NCI-H226 (cell line): ENCODE data around the gene DNAJC13.
"Not testable (repeated sequence)": the region's sequence is repeated elsewhere in the genome, so short reads cannot be mapped to it uniquely, and the experiment has no call there.

ENCODE experiments used
- DNase-seq: peaks from one replicate; pipeline ENCODE4 v3.0.0-alpha.2; 2015

Gene DNAJC13

GRCh38 chr3:132416807-132417694 lies at the start of gene DNAJC13:
Gene DNAJC13, plus strand, starts transcription at chr3:132417502. Its CDS starts 17,049 bp downstream, at chr3:132434551.
- DNase-seq: peak; percentile 77

DNA sequence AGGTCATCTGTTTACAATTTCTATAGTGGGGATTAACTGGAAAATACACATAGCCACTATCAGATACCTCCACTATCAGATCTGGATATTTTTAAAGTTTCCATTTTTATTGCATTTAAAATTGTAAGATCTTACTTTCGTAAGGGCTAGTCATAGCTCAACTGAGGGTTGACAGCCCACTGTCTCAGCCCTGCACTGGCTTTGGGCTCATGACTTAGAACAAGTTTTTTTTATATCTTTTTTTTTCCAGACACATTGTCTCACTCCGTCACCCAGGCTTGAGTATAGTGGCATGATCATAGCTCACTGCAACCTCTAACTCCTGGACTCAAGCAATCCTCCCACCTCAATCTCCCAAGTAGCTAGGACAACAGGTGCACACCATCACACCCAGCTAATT lies 48.8 kb upstream of the DNAJC13 start:
- DNase-seq: no peak

DNA sequence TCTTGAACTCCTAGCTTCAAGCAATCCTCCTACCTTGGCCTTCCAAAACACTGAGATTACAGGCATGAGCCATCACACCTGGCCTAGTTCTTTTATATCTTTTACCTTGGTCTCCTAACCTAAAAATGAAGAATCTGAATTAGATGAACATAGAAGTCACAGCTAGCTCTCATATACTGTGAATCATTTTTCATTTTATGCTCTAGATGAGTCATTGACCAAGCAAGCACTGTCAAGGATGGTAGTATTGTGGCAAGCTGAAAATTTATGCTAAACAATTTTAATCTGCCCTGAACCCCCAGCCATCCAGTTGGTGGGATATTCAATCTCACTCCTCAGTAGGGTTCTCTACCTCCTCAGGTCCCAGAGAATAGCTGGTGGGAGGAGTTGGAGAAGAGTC lies 48.3 kb upstream of the DNAJC13 start:
- DNase-seq: no peak

DNA sequence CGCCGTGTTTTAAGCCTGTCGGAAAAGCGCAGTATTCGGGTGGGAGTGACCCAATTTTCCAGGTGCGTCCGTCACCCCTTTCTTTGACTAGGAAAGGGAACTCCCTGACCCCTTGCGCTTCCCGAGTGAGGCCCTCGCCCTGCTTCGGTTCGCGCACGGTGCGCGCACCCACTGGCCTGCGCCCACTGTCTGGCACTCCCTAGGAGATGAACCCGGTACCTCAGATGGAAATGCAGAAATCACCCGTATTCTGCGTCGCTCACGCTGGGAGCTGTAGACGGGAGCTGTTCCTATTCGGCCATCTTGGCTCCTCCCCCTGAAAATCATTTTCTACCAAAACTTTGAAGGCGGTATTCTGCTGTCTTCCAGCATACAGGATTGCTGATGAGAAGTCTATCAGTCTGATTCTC lies 40.4 kb upstream of the DNAJC13 start:
- DNase-seq: not testable (repeated sequence)

DNA sequence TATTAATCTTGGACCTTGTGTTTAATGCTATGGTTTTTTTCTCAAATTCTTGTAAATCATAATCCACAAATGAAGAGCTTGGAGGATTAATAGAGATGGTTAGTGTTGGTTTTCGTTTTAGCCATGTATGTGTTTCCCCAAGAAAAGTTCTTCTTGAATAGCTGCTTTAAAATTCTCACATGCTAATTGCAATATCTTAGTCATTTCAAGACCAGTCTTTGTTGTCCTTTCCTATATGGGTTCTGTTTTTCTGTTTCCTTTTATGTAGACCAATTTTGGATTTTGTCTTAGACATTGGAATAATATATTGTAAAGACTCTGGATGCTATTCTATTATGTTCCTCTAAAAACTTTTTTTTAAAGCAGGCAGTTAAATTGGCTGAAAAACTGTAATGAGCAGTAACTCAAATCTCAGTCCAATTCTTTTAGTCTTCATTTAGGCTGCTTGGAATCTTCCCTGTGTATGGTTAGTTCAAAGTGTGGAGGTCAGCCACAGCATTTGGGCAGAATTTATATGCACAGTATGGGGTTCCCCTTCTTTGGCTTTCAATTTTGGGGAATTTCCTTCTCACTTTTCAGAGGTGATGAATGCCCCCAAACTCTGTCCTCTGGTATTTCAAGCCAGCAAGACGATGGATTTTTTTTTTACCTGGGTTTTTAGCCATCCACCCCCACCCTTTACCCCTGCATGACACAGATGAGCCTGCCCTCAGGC lies 39.1 kb upstream of the DNAJC13 start:
- no peak for DNase-seq

DNA sequence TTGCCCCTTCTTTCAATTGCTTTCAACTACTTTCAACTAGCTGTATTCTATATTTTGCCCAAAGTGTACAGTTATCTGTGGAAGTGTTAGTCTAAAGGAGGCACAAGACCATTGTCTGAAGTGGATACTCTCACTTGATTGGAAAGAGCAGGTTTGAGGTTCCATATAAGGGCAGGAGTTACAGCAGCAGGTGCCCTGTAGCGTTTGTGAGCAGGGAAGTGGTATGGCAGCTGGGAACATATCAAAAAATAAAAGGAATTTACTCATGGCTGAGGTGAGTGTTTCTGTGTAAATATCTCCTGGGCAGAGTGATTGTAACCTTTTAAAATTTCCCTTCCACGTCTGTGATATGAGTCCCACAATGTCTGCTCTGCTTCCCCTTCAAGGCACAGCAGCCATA lies 38.5 kb upstream of the DNAJC13 start:
- DNase-seq: no peak

DNA sequence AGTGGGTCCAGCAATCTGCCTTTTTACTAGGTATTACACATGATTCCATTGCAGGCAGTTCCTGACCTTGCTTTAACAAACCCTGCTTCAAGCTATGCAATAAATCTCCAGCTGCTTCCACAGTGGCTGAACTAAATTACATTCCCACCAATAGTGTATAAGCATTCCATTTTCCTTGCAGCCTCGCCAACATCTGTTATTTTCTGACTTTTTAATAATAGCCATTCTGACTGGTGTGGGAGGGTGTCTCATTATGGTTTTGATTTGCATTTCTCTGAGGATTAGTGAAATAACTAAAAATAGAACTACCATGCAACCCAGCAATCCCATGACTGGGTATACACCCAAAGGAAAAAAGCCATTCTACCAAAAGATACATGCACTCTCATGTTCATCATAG lies 36.4 kb upstream of the DNAJC13 start:
- DNase-seq: no peak

GRCh38 chr3:132381348-132381944 lies 35.9 kb upstream of the DNAJC13 start:
- DNase-seq: no peak

DNA sequence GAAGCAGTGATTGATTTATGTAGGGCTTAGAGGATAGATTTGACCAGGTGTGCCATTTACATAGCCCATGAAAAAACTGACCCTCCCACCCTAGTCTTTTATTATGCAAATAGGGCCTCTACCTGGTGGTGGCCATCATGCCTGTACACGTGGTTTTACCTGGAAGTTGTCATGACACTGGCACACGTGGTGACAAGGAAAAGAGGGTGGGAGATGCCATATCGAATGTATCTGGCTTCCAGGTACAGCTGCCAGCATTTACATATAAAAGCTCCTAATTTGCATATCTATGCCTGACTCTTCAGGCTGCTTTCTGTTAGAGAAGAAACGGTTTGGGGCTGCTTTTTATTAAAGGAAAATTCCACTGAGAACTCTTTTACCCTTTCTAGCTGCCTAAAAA lies 35.0 kb upstream of the DNAJC13 start:
- DNase-seq: no peak

DNA sequence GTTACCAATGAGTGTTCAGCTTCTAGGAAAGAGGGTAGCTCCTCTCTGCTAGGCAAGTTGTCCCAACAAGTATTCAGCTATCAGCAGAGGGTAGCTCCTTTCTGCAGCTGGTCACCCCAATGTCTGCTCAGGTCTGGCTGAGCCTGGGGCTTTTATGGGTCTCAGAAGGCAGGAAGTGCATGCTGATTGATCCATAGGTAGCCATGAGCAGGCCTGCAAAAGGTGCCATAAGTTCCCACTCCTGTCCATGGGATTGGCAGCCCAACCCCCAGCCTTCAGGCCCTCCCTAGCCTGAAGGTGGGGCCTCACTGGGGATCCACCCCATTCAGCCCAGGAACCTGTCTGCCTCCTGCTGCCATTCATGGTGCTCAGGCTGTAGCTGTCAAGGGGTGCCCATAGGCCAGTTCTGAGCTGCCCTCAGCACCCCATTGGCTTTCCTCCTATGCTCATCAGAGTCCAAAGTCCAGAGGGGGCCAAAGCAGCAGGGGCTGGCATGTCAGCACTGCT lies 34.6 kb upstream of the DNAJC13 start:
- no peak for DNase-seq

- no peak for DNase-seq
These were observed 31.0 kb upstream of the DNAJC13 start for GRCh38 chr3:132386259-132386658.

- not testable (repeated sequence) for DNase-seq
These were observed 24.6 kb upstream of the DNAJC13 start for GRCh38 chr3:132392675-132393074.

- no peak for DNase-seq
These were observed 23.0 kb upstream of the DNAJC13 start for GRCh38 chr3:132394320-132394719.

GRCh38 chr3:132395126-132395525 lies 22.2 kb upstream of the DNAJC13 start:
- DNase-seq: no peak

- no peak for DNase-seq
These were observed 21.0 kb upstream of the DNAJC13 start for GRCh38 chr3:132396255-132396654.

DNA sequence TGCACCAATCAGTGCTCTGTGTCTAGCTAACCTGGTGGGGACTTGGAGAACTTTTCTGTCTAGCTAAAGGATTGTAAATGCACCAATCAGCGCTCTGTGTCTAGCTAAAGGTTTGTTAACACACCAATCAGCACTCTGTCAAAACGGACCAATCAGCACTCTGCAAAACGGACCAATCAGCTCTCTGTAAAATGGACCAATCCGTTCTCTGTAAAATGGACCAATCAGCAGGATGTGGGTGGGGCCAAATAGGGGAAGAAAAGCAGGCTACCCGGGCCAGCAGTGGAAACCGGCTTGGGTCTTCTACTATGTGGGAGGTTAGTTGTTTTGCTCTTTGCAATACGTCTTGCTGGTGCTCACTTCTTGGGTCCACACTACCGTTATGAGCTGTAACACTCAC lies 20.5 kb upstream of the DNAJC13 start:
- not testable (repeated sequence) for DNase-seq

GRCh38 chr3:132399054-132399929 lies 18.0 kb upstream of the DNAJC13 start:
- peak; percentile 2 for DNase-seq

DNA sequence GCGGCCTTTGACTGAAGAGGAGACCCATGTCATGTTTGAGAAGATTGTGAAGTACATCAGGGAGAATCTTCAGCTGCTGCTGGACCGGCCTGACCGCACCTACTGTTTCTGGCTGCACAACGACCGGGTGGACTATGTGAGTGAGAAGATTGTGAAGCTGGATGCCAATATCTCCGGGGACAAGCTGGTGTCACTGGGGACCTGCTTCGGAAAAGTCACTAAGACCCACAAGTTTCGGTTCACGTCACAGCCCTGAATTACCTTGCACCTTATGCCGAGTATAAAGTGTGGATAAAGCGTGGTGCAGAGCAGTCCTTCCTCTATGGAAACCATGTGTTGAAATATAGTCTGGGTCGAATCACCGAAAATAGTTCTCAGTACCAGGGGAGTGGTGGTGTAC lies 16.0 kb upstream of the DNAJC13 start:
- DNase-seq: no peak

DNA sequence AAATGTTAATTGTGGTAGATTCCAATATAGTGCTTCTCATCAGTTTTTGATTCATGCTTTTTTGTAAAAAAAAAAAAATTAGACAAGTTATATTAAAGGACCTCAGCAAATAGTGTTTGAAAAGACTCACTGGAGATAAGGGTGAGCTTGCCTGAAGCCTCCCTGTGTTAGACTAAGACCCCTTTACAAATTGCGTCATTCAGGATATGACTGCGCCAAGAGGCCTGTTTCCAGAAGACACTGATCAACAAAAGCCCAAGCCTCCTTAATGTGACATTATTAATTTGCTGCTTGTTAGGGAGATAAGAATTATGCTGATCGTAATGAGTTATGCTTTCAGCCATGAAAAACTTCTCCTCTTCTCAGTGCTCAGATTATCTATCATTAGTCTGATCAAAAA lies 13.0 kb upstream of the DNAJC13 start:
- no peak for DNase-seq

GRCh38 chr3:132405188-132405587 lies 12.1 kb upstream of the DNAJC13 start:
- no peak for DNase-seq

DNA sequence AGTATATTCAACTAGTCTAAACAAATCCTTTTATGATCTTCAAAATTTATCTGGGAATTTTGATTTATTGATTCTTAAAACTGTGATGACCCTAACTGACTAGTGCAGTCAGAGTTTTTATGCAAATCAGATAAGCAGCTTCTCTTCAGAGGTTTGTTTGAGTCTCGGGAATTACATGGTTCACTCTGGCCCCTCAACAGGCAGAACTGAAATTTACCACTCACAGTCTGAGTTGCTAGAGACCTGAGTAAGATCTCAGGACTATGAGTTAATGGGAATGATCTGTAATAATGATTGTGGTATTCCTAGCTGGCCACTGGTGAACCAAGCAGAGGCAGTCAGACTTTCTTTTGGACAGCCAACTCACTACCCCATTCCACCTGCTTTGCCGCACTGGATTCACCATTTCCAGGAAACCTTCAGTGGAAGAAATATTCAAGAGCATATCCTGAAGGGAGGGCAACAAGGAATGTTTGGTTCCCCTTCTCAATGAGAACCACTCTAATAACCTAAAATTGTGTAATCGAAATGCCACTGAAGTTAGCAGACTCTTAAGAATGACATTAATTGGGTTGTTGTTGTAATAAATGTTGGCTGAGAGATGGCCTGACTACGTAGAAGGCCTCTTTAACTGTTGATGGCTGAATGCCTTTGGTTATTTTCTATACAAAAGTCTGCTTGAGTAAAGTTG lies 11.5 kb upstream of the DNAJC13 start:
- no peak for DNase-seq

DNA sequence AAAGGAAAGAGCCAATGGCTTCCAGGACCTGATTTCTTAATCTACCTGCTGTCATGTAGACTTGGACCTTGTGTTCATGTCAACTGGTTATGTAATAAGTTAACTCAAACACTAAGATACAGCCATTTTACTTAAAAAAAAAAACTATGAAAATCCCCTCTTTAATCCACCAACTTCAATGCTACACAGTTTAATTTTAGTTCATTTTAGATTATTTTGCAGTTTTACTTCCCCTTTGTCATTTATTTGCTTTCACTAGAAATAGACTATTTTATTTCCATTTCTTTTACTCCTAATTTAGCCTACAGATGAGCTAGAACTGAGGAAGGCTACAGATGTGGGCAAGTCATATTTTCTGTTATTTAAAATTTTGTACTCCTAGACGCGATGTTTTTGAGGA lies 10.7 kb upstream of the DNAJC13 start:
- no peak for DNase-seq
